Measurements from ENCODE around the gene HIGD1C. TPM values are rescaled to one million over a fixed set of nuclear protein-coding genes. Genes with fewer than 3 reads are reported as not detected.

HIGD1C gene
- total and polyA plus RNA-seq, 7 donors: not detected

- WGBS, 2 donors: 92 to 95% methylated on average over 4 of the region's 4 CpGs
- Histone ChIP-seq H3K9me3 (no peaks in the 10 kb centered on the region), H3K4me3 (no peak overlapping the region), H3K36me3 (peaks cover 9 to 93% (median 18%) of the 10 kb centered on the region in 4 donors), H3K27me3 (no peaks in the 10 kb centered on the region), H3K4me1 (no peaks in the 10 kb centered on the region), H3K27ac (no peak overlapping the region)
- TF ChIP-seq CTCF (IDR thresholded peaks at IDR 0.05) (no peak), POLR2A (IDR thresholded peaks at IDR 0.05) (no peak), POLR2AphosphoS5 (IDR thresholded peaks at IDR 0.05) (no peak), EP300 (IDR thresholded peaks at IDR 0.05) (no peak)
- DNase-seq: no peak
- intact Hi-C loops (cut with DNase I): no loop called here
Measured at GRCh38 chr12:50999093-50999492, 46.7 kb downstream of the HIGD1C start.

- DNase-seq: no peak
- no peaks in the 10 kb centered on the region for H3K27me3 ChIP-seq
- no peaks in the 10 kb centered on the region for H3K4me1 ChIP-seq
- TF ChIP-seq POLR2A (IDR thresholded peaks at IDR 0.05): no peak
- no peak for TF ChIP-seq EP300 (IDR thresholded peaks at IDR 0.05)
- no peak for TF ChIP-seq POLR2AphosphoS5 (IDR thresholded peaks at IDR 0.05)
- no peak for TF ChIP-seq CTCF (IDR thresholded peaks at IDR 0.05)
- H3K4me3 ChIP-seq: no peak overlapping the region
- 87 to 89% methylated on average over 7 of the region's 7 CpGs for WGBS, 2 donors
- intact Hi-C loops (cut with DNase I): no loop called here
- H3K9me3 ChIP-seq: no peaks in the 10 kb centered on the region
- H3K27ac ChIP-seq: no peak overlapping the region
- H3K36me3 ChIP-seq: peaks cover 0 to 93% (median 24%) of the 10 kb centered on the region in 4 donors
Measured at GRCh38 chr12:51000245-51000644, 47.9 kb downstream of the HIGD1C start.

GRCh38 chr12:51001799-51002198 is 49.5 kb downstream of the HIGD1C start:
- Histone ChIP-seq H3K9me3 (no peaks in the 10 kb centered on the region), H3K27me3 (no peaks in the 10 kb centered on the region), H3K36me3 (peaks cover 6 to 93% (median 17%) of the 10 kb centered on the region in 4 donors)

GRCh38 chr12:51004504-51004903 is 52.2 kb downstream of the HIGD1C start:
- intact Hi-C loops (cut with DNase I): no loop called here
- WGBS, 2 donors: 92 to 93% methylated on average over 6 of the region's 6 CpGs
- TF ChIP-seq EP300 (IDR thresholded peaks at IDR 0.05) (no peak), POLR2AphosphoS5 (IDR thresholded peaks at IDR 0.05) (no peak), CTCF (IDR thresholded peaks at IDR 0.05) (no peak), POLR2A (IDR thresholded peaks at IDR 0.05) (no peak)
- Histone ChIP-seq H3K36me3 (peaks cover 6 to 83% (median 16%) of the 10 kb centered on the region in 4 donors), H3K27me3 (no peaks in the 10 kb centered on the region), H3K4me3 (no peak overlapping the region), H3K27ac (no peak overlapping the region), H3K4me1 (no peaks in the 10 kb centered on the region), H3K9me3 (no peaks in the 10 kb centered on the region)
- DNase-seq: no peak

More at GRCh38 chr12:51001799-51002198, 49.5 kb downstream of the HIGD1C start:
- WGBS, 2 donors: 86 to 100% methylated on average over 1 of the region's 1 CpG
- Histone ChIP-seq H3K4me1 (no peaks in the 10 kb centered on the region), H3K27ac (no peak overlapping the region), H3K4me3 (no peak overlapping the region)
- no peak for TF ChIP-seq CTCF (IDR thresholded peaks at IDR 0.05)
- TF ChIP-seq POLR2A (IDR thresholded peaks at IDR 0.05): no peak
- TF ChIP-seq POLR2AphosphoS5 (IDR thresholded peaks at IDR 0.05): no peak
- TF ChIP-seq EP300 (IDR thresholded peaks at IDR 0.05): no peak
- intact Hi-C loops (cut with DNase I): no loop called here
- no peak for DNase-seq

- DNase-seq: no peak
- WGBS, 2 donors: 93 to 94% methylated on average over 3 of the region's 3 CpGs
- Histone ChIP-seq H3K9me3 (no peaks in the 10 kb centered on the region), H3K27ac (no peak overlapping the region), H3K27me3 (no peaks in the 10 kb centered on the region), H3K36me3 (peaks cover 6 to 78% (median 16%) of the 10 kb centered on the region in 4 donors), H3K4me1 (no peaks in the 10 kb centered on the region), H3K4me3 (no peak overlapping the region)
- no peak for TF ChIP-seq POLR2AphosphoS5 (IDR thresholded peaks at IDR 0.05)
- no peak for TF ChIP-seq EP300 (IDR thresholded peaks at IDR 0.05)
- no peak for TF ChIP-seq POLR2A (IDR thresholded peaks at IDR 0.05)
- TF ChIP-seq CTCF (IDR thresholded peaks at IDR 0.05): no peak
- intact Hi-C loops (cut with DNase I): no loop called here
Measured at GRCh38 chr12:51005030-51005429, 52.7 kb downstream of the HIGD1C start.
